ENCODE measurements around the gene ZMYND8.
"Not testable (repeated sequence)": the region's sequence is repeated elsewhere in the genome, so short reads cannot be mapped to it uniquely, and the experiment has no call there.

ZMYND8 gene

DNA sequence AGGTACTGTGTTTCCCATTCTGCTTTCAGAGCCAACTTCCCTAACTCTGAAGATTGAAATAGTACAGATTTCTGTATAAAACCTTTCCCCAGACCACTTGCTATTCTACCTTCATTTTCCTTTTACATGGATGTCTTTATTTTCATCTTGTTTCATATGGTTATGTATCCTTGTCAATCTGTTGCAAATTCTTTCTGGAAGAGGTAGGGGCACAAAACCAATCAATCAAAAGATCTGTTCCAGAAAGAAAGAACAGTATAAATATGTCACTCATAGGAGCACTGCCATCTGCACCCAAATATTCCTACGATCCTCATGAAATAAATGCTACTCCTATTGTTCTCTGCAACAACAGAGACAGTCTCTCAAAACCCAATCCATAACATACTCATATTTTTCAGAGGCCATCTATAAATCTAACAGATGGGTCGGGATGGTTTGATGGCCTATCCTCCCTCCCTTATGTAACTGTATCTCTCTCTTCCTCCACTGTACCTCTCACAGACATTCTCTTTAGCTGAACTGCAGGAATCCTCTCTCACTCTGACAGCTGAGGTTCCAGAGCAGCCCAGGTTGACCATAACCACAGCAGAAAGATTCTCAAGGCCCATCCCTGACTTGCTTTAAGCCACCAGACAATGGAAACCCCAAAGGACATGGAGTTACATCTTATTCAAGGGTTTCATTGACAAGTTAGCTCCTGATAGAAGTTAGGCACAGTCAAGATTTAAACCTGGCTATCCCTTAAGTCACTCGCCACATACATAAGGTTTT lies 112.8 kb downstream of the ZMYND8 start:
- no peak for DNase-seq

DNA sequence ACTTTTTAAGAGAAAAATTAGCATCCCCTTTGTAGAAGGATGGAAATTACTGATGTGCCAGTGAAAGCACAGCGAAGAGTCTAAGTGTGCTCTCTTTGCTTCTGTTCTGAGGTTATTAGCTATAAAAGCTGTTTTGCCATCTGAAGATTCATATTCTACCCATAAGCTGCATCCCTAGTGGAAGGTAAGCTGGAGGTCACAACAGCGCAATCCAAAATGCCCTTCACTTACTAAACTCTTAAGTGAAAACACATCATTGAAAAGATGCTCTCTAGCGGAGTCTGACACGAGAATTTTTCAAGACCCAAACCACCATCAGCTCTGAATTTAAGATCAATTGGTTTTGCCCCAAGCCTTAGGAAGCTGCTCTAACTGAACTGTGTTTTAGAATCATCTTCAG lies 113.5 kb downstream of the ZMYND8 start:
- no peak for DNase-seq

DNA sequence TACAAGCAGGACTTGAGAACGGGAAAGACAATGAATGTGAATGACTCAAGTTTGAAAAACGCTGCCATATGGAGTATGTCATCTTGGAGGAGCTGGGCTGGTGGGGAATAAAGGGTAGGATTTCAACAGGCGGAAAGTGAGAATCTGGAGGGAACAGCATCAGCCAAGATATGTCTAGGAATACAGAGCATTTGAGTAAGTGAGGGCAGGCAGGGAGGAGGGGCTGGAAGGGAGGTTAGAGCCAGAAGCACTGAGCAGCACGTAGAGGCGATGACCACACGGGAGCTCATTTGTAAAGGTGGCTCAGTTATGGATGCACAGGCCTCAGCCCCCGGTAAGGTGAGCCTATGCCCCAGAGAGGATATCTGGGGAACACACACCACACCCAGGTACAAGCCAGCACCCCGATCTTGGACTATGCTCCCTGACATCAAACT lies 115.1 kb downstream of the ZMYND8 start:
- DNase-seq: peak; percentile 96

DNA sequence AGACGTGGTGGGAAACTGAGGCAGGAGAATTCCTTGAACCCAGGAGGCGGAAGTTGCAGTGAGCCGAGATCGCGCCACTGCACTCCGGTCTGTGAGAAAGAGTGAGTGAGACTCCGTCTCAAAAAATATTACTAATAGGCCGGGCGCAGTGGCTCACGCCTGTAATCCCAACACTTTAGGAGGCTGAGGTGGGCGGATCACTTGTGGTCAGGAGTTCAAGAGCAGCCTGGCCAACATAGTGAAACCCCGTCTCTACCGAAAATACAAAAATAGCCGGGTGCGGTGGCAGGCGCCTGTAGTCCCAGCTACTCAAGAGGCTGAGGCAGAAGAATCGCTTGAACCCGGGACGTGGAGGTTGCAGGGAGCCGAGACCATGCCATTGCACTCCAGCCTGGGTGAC lies 116.4 kb downstream of the ZMYND8 start:
- not testable (repeated sequence) for DNase-seq

DNA sequence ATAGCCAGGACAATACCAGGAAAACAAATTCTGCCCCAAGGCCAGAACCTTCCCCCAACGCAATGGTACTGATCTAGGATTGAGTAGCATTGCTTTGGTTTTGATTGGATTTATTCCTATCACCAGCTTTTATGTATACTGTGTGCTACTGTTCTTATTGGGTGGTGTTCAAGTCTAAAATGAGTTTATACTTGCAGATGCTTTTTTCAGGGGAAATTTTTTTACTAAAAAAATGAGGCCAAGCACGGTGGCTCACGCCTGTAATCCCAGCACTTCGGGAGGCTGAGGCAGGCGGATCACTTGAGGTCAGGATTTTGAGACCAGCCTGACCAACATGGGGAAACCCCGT lies 116.8 kb downstream of the ZMYND8 start:
- DNase-seq: no peak

DNA sequence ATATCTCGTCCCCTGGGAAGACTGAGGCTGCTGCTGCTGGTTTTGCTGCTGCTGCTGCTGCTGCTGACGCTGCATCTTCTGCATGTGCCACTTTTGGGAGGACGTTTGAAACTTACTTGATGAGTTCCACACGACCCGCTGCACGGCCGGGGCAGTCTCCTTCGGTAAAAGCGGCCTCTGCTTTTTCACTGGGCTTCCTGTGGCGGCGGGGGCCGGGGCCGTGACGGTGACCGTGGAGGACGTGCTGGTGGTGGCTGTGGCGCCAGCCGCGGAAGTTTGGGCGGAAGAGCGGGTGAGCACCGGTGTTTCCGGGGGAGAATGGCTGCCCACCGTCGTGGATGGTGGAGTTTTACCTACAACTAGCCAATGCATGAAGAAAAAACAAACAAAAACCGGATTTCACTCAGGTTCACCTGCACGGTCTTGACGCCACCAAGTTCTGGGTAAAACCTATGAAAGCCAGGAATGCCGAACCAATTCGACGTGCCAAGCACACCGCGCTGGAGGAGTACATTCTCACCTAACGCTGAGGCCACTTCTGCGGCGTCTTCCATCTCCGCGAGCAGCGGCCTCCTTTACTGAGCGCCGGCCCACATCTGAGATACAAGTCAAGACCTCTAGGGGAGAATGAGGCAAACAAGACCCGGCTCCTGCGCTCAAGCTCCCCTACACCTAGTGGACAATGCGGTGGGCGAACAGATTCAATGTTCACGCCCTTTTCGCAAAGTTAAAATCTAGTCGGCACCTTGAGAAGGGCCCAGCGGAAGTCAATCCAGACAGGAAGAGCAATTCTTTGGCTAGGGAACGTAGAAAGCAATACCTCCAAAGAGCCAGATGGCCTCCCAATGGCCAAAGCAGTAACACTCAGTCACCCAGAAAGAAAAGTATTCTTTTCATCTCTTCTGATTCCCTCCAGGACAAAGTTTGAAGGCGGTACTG lies 117.5 kb downstream of the ZMYND8 start:
- no peak for DNase-seq

DNA sequence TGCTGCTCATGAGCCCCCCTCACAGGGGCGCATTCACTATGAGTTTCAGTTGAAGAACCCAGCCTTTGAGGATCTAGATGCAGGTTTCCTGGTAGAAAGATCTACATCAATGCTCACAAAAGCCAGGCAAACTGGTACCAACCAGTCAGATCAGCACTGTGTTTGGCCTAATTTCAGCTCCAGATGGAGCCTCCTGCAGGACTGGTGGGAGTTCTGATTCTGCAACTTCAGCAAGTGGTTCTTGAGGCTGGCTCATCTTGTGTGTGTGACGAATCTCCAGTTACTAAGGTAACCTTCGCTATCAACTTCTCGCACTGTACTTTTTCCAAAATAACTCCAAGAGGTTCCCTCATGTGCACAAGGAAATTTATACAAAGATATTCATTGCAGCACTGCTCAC lies 118.8 kb downstream of the ZMYND8 start:
- DNase-seq: no peak

DNA sequence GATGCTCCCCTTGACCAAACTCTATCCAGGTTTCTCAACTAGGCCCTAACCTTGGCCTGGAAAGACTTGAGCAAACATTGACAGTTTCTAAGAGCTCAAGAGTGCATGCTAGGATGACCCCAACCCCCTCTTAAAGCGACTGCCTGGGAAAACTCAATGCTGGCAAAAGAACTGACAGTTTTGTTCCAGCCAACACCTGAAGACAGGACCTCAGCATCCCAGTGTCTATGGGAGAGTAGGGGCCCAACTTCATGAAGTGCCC lies 119.9 kb downstream of the ZMYND8 start:
- no peak for DNase-seq

DNA sequence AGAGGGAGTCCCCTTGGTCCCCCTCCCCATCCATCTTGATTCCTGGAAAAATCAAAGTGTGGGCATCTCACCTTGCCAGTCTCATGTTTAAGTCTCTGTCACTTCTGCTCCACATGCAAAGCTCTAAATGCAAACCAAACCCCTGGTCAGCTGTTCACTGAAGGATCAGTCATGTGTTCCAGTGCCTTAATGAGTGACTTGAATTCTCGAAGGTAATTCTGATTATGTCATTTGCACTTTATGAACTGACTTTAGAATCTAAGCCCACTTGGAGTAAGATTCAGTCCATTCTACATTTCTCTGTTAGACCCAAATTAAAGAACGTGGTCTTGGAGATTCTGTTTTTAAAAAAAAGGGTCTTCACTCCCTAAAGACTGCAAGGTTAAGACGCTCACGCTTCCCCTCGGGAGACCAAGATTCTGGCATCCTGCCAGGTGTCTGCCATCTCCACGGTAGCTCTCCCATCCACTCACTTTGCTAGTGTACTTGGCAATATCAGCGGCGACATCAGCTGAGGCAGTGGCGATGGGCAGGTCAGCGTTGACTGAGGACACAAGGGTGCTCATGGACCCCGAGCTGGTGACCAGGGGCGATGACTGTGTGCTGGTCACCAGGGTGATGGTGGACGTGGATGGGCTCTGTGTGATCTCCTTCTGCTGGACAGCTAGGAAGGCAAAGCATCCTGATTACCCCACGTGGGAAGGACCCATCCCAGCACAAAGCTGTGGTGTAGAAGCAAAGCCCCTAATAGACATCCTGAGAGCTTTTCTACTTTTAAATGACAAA lies 120.5 kb downstream of the ZMYND8 start:
- no peak for DNase-seq

DNA sequence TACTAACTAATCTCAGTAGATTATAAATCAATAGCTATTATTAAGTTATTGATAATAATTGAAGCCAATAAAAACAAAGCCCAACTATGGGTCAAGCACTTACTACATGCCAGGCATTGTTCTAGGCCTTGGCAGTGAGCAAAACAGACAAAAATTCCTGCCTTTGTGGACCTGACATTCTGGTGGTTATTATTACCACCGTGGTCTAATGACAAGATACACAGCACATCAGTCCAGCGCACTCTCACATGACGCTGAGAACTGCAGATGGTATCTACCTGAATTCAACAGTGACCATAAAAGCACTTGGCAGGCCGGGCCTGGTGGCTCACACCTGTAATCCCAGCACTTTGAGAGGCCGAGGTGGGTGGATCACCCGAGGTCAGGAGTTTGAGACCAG lies 121.4 kb downstream of the ZMYND8 start:
- no peak for DNase-seq

DNA sequence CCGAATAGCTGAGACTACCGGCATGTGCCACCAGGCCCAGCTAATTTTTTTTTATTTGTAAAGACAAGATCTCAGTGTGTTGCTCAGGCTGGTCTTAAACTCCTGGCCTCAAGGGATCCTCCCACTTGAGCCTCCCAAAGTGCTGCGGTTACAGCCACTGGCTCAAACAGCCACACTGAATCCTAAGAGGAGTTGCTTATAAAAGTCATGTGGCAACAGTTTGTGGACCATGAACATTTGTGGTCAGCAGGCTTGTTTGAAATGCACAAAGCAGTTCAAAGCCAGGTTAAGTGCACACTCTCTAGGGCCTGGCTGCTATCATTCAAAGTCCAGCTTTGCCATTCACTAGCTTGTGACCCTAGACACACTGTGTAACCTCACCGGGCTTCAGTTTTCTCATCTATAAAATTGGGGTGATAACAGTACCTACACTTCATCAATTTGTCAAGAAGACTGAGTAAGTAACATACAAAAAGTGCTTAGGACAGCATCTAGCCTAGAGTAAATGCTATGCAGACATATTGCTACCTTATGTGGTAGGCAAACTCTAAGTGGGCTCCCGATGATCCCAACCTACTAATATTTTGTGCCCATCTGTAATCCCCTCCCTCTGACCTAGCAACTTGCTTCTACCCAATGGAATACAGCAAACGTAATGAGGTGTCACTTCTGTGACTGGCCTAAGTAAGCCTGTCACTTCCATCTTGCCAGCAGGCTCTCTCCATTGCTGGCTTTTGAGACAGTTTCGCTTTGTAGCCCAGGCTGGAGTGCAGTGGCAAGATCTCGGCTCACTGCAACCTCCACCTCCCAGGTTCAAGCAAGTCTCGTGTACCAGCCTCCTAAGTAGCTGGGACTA lies 122.9 kb downstream of the ZMYND8 start:
- DNase-seq: peak; percentile 59

DNA sequence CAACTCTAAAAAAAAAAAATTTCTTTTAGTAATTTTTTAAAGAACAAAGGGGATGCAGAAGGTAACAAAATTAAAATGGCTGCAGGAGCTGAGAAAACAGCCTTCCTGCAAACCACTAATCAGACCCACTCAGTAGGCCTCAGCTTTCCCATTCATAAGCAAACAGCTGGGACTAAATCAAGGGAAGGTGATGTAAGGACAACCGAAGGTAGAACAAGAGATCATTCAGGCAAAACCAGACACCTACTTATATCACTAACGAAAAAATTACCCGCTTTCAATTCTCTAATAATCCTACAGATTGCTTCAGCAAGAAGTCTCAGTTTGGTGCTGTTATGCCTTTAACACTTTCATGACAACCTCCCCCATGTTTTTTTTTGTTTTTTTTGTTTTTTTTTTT lies 124.0 kb downstream of the ZMYND8 start:
- no peak for DNase-seq

DNA sequence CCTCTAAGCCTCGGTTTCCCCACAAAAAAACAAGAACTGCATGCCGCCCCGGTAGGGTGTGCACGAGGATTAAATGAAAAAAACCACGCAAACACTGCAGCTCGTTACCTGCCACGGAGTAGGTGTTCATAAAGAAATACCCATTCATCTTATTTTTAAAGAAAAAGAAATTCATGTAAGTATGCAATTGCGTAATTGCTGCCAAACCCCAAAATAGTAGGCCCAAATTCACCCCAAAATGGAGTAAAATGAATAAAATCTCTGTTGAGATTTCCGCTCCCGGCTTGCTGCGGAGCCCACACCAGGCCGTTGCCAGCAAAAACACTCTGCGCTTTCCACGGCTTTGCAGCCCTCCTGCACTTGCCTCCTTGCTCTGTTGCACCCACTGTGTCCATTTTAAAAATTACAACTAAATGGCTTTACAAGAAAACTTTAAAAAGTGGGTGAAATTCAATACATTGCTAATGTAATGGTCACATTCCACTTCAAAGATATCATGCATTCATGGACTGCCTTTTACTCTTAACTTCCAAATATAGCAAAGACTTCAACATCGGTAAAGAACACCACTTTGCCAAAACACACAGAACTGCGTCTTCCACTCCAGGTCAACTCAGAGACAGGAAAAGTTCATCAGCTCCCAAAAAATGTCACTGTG lies 125.0 kb downstream of the ZMYND8 start:
- DNase-seq: peak; percentile 96

DNA sequence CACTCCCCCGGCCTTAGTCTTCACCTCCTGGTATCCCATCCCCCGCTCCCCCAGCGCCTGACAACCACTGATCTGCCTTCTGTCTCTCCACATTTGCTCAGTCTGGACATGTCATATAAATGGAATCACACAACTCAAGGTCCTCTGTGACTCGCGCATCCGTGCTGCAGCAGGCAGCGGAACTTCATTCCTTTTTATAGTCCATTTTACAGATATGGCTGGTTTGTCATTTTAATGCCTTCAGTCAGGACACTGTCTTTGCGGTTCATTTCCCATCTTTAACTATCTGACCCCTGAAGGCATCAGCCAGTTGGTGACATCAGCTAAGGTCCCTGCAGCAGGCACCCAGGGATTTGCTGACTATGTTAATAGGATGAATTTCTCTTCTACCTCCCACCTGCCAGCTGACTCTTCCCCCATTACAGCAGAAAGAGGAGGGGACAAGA lies 125.7 kb downstream of the ZMYND8 start:
- DNase-seq: peak; percentile 87

DNA sequence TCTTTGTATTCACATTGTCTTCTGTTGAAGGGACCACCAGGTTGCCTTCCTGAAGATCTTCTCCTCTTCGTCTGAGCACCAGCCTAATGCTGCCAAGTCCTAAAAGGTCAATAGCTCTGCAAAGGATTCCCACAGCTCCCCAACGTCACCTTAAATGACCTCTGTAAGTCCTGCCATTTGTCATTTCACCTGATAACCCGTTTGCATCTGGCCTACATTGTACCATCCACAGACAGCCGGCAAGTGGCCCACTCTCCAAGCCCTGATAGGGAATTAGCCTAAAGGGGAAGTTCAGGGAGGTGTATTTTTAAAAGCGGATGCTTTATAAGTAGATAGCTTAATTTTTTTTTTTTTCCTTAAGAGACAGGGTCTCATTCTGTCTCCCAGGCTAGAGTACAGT lies 127.8 kb downstream of the ZMYND8 start:
- DNase-seq: no peak

DNA sequence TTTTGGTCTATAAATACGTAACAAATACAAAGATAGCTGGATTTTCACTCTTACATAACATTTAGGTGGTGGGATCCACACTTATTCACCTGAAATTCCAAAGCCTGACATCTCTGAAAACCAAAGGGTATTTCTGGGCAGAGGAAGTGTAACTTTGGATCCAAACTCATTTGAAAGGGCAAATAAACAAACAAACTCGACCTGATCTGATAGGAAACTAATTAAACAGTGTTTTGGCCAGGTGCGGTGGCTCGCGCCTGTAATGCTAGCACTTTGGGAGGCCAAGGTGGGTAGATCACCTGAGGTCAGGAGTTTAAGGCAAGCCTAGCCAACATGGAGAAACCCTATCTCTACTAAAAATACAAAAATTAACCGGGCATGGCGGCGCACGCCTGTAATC lies 128.9 kb downstream of the ZMYND8 start:
- DNase-seq: no peak

DNA sequence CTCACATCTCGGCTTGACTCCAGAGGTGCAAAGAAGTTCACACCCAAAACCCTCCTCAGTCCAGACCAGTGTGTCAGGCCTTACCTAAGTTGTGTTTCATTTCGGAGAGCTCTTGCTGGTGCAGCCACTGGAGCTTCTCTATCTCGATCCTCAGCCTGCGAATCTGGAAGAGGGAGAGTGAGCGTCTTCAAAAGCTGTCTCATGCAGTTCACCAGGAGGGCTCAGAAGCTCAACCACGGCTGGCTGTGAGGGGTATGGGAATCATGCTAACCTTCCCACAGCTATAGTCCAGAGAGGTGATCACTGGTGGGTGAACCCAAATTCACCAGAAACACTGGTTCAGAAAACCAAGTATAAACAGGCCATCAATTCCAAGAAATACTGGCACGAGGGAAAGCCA lies 129.4 kb downstream of the ZMYND8 start:
- no peak for DNase-seq

DNA sequence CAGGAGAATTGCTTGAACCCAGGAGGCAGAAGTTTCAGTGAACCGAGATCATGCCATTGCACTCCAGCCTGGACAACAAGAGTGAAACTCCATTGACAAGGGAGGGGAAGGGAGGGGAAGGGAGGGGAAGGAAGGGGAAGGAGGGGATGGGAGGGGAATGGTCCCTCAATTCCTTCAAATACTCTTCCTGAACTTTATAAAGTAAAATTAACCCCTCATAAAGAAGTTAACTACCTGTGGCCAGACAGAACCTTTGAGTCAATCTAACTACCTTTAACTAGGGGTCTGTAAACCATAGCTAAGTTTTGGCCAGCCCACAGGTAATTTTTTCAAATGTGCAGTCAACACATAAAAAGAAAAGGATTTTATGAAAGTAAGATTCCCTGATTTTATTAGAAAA lies 131.0 kb downstream of the ZMYND8 start:
- no peak for DNase-seq

DNA sequence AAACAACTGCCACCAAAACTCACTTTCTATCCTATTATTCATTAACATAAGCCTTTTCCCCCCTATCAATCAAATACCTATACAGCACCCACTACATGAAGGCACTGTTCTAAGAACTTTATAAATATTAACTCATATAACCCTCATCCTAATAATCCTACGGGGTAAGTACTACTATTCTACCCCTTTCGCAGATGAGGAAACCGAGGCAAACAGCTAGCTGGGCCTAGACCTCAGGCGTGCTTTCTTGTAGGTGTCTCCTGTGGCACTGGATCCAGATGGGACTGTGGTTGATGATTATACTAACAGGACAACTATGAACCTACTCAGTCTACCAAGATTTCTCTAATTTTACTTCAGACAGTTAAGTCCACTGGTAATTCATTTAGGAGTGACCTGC lies 131.6 kb downstream of the ZMYND8 start:
- no peak for DNase-seq

DNA sequence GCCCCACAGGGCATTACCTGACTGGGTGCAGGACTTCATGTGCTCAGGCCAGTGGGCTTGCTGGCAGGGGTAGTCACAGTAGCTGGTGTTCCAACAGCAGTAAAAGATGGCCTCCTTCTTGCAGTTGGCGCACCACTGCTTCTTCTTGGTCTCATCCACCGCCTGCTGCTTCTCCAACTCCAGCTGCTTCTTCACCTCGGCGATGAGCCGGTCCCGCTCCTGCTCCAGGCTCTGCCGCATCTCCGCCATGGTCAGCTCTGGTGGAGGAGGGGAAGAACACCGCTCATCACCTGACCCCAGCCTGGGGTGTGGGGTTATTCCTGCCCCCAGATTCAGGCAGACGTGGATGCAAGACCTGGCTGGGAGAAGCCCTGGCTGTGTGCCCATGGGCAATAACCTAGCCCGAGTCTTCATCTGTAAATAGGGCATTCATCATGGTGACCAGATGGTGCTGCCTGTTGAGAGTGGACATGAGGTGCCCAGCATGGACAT lies 132.2 kb downstream of the ZMYND8 start:
- DNase-seq: no peak

DNA sequence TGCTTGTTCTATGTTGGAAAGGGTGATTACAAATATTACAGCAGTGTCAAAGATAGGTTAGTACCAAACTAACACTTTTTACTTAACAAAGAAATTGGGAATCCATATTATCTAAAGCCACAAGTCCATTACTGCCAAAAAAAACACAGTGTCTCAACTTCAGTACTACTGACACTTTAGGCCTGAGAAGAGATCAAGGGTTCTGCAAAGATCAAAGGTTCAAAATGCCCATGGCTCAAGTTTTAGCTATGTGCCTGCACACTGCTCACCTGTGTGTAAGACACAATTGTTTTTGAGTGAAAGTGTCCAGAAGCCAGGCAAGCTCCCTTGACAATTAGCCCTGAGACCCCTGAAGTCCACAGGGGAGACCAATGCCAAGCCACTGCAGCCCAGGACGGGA lies 132.6 kb downstream of the ZMYND8 start:
- DNase-seq: no peak
